Tibial artery (tissue), 4 donors: ENCODE measurements around the gene ATF6B.

Source experiments
- DNase-seq, 2 donors: peaks; one replicate each; pipeline ENCODE4 v3.0.0-alpha.2; 2019
- H3K27ac ChIP-seq, 2 donors: fragments of 200-600 bp; sonication (generic) in 1 of 2; 1 replicate in 1 of 2; 2 replicates in 1 of 2; pipeline ENCODE4 v1.5.1; 2018 to 2019; ENCODE audit warnings: mild to moderate bottlenecking in 1 of 2
- H3K27me3 ChIP-seq, 2 donors: fragments of 200-600 bp; sonication (generic) in 1 of 2; one replicate each; pipeline versions ENCODE4 v1.5.1 to v1.6.0; 2016 to 2019
- H3K36me3 ChIP-seq, 3 donors: fragments of 200-600 bp; sonication (generic) in 2 of 3; one replicate each; pipeline ENCODE4 v1.5.1; 2016 to 2019; ENCODE audit warnings: mild to moderate bottlenecking in 2 of 3
- H3K4me1 ChIP-seq, 4 donors: fragments of 200-600 bp; sonication (generic) in 2 of 4; 1 replicate in 3 of 4; 2 replicates in 1 of 4; pipeline ENCODE4 v1.5.1; 2016 to 2019
- H3K4me3 ChIP-seq, 2 donors: fragments of 200-600 bp; sonication (generic) in 1 of 2; 1 replicate in 1 of 2; 2 replicates in 1 of 2; pipeline ENCODE4 v1.5.1; 2018 to 2019; ENCODE audit warnings: mild to moderate bottlenecking in 2 of 2
- H3K9me3 ChIP-seq, 3 donors: fragments of 200-600 bp; sonication (generic) in 1 of 3; one replicate each; pipeline ENCODE4 v1.5.1; 2016 to 2019
- intact Hi-C: fragments of 100-400 bp; cut with DNase I; formaldehyde crosslinking; loops from one replicate; pipeline ENCODE4 v1.15.0; 2023; ENCODE audit warnings: low total_unique reads
- TF ChIP-seq, protein P1 (sequence below), 2 experiments: fragments of 200-600 bp in 1 of 2; fragments of 450-650 bp in 1 of 2; IDR thresholded peaks; one replicate each; pipeline ENCODE4 v1.5.1; 2017 to 2019; ENCODE audit warnings: antibody characterized with exemption in 2 of 2, mild to moderate bottlenecking in 1 of 2, moderate library complexity in 1 of 2

Gene ATF6B

GRCh38 chr6:32175322-32175710 is 47.3 kb upstream of the ATF6B start:
- Histone ChIP-seq H3K27ac (peak overlapping the region; percentile 95 to 96), H3K4me3 (peak overlapping the region; percentile 80 to 95), H3K9me3 (no peaks in the 10 kb centered on the region), H3K27me3 (no peaks in the 10 kb centered on the region), H3K36me3 (peaks cover 6 to 20% (median 15%) of the 10 kb centered on the region in 3 donors), H3K4me1 (peaks cover 0 to 46% (median 36%) of the 10 kb centered on the region in 4 donors)
- intact Hi-C loops: loop anchor here (2.0 kb wide), 1 partner anchor 19 kb away; no protein-coding TSS in a partner anchor
- DNase-seq: no peak
- TF ChIP-seq, protein P1, sequence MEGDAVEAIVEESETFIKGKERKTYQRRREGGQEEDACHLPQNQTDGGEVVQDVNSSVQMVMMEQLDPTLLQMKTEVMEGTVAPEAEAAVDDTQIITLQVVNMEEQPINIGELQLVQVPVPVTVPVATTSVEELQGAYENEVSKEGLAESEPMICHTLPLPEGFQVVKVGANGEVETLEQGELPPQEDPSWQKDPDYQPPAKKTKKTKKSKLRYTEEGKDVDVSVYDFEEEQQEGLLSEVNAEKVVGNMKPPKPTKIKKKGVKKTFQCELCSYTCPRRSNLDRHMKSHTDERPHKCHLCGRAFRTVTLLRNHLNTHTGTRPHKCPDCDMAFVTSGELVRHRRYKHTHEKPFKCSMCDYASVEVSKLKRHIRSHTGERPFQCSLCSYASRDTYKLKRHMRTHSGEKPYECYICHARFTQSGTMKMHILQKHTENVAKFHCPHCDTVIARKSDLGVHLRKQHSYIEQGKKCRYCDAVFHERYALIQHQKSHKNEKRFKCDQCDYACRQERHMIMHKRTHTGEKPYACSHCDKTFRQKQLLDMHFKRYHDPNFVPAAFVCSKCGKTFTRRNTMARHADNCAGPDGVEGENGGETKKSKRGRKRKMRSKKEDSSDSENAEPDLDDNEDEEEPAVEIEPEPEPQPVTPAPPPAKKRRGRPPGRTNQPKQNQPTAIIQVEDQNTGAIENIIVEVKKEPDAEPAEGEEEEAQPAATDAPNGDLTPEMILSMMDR (IDR thresholded peaks at IDR 0.05): no peak

GRCh38 chr6:32174416-32174815 is 46.4 kb upstream of the ATF6B start:
- Histone ChIP-seq H3K4me3 (no peak overlapping the region), H3K4me1 (peaks cover 0 to 37% (median 28%) of the 10 kb centered on the region in 4 donors)
- intact Hi-C loops: loop anchor here (2.0 kb wide), 1 partner anchor 18 kb away; no protein-coding TSS in a partner anchor

GRCh38 chr6:32173051-32173727 is 45.1 kb upstream of the ATF6B start:
- H3K4me3 ChIP-seq: no peak overlapping the region
- intact Hi-C loops: no loop called here
- peaks cover 0 to 30% (median 20%) of the 10 kb centered on the region in 4 donors for H3K4me1 ChIP-seq
- H3K27ac ChIP-seq: no peak overlapping the region
- H3K9me3 ChIP-seq: no peaks in the 10 kb centered on the region
- peaks cover 13 to 33% (median 27%) of the 10 kb centered on the region in 3 donors for H3K36me3 ChIP-seq
- H3K27me3 ChIP-seq: no peaks in the 10 kb centered on the region
- TF ChIP-seq, protein P1 (IDR thresholded peaks at IDR 0.05): no peak
- DNase-seq: no peak

More at GRCh38 chr6:32174416-32174815, 46.4 kb upstream of the ATF6B start:
- no peak for DNase-seq
- TF ChIP-seq, protein P1 (IDR thresholded peaks at IDR 0.05): no peak
- no peaks in the 10 kb centered on the region for H3K27me3 ChIP-seq
- peaks cover 13 to 21% (median 16%) of the 10 kb centered on the region in 3 donors for H3K36me3 ChIP-seq
- no peaks in the 10 kb centered on the region for H3K9me3 ChIP-seq
- H3K27ac ChIP-seq: no peak overlapping the region

- TF ChIP-seq, protein P1 (IDR thresholded peaks at IDR 0.05): no peak
- Histone ChIP-seq H3K9me3 (no peaks in the 10 kb centered on the region), H3K36me3 (peaks cover 25 to 52% (median 46%) of the 10 kb centered on the region in 3 donors), H3K4me1 (peaks cover 0 to 22% (median 12%) of the 10 kb centered on the region in 4 donors), H3K27me3 (no peaks in the 10 kb centered on the region), H3K4me3 (no peak overlapping the region), H3K27ac (no peak overlapping the region)
- DNase-seq: no peak
- intact Hi-C loops: no loop called here
Measured at GRCh38 chr6:32171234-32171633, 43.2 kb upstream of the ATF6B start.

DNA sequence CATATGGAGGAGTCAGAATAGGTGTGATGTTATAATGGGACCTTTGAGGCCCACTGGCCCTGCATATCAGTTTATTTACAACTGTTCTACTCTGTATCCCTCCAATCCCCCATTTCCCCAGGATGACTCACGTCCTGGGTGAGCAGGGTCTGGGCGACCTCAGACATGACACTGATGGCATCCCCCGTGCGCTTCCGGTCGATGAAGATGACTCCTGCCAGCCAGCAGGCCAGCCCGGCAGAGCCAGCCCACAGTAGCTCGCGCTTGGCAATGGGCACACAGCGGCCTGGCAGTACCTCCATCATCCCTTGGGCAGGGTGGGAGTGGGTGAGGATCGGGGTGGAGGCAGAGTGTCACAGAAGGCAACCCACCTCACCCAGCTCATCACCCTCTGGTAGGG is 42.2 kb upstream of the ATF6B start:
- no peak overlapping the region for H3K4me3 ChIP-seq
- no peak overlapping the region for H3K27ac ChIP-seq
- peaks cover 0 to 14% (median 9%) of the 10 kb centered on the region in 4 donors for H3K4me1 ChIP-seq
- no peak for DNase-seq
- H3K9me3 ChIP-seq: no peaks in the 10 kb centered on the region
- TF ChIP-seq, protein P1 (IDR thresholded peaks at IDR 0.05): no peak
- H3K27me3 ChIP-seq: no peaks in the 10 kb centered on the region
- intact Hi-C loops: no loop called here
- peaks cover 25 to 60% (median 52%) of the 10 kb centered on the region in 3 donors for H3K36me3 ChIP-seq
